Inflammatory macrophage (primary cell): ENCODE measurements around the gene SCUBE3.

Experiments
- DNase-seq, 2 donors: peaks; one replicate each; pipeline ENCODE4 v3.0.0-alpha.2; 2020 to 2022

Gene SCUBE3

GRCh38 chr6:35181933-35182612 lies 31.7 kb upstream of the SCUBE3 start:
- DNase-seq = no peak

DNA sequence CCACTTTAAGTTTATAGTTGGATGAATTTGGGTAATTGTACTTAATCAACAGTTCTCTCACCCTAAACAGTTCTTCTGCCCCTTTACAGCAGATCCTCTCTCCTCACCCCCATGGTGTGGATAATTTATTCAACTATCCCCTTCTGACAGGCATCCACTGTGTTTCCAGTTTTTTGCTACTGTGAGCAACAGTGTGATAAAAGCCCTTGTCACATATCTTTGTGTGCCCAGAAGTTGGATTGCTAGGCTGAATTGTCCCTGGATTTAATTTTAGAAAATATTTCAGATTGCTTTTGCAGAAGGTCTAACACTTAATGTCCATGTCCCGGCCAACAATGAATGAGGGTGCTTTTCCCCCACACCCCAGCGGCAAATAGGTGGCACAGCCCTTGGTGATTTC lies 30.5 kb upstream of the SCUBE3 start:
- no peak for DNase-seq

DNA sequence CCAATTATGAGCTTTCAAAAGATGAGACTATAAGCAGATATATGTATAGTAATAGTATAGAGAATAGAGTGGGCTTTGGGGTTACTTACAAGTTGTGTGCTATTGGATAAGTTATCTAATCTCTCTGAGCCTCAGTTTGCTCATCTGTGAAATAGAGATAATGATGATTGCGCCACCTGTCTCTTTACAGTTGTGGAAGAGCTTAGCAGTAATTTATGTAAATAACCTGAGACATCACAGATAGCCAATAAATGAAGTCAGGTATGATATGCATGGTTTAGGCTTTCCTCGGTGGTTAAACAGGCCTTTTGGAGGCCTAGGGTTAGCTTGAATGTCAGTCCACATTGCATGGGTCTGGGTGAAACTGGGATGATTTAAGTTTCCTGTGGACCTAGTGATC lies 29.8 kb upstream of the SCUBE3 start:
- DNase-seq = no peak

DNA sequence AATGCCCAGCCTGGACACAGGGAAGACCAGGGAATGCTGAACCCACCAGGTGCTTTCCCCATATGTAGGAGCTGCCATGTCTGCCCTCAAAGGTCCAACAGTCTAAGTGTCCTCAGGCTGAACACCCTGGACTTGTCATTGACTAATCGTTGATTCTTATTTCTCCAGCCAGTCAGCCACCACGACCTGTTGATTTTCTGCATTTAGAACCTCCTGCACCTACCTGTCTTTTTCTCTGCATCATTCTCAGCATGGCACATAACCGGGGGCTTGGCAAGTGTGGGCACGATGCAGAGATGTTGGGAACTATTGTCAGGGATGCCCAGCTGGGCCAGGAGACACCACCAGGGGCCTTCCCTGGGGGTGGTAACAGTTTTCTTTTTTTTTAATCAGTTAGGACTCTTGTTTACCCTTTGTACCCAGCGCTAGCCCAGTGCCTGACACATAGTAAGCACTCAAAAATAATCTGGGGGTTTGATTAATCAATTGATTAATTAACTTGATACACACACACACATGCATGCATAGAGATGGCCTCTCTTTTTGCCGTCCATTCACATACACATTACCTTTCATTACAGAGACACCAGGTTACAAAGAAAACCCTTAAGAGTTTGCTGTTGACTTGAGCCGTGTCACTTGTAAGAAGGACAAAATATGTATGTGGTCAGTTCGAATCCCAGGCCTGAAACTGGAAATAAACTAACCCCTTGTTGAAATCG lies 29.0 kb upstream of the SCUBE3 start:
- DNase-seq = no peak

GRCh38 chr6:35185302-35185681 lies 28.5 kb upstream of the SCUBE3 start:
- no peak for DNase-seq

GRCh38 chr6:35185971-35186370 lies 27.8 kb upstream of the SCUBE3 start:
- DNase-seq = no peak

DNA sequence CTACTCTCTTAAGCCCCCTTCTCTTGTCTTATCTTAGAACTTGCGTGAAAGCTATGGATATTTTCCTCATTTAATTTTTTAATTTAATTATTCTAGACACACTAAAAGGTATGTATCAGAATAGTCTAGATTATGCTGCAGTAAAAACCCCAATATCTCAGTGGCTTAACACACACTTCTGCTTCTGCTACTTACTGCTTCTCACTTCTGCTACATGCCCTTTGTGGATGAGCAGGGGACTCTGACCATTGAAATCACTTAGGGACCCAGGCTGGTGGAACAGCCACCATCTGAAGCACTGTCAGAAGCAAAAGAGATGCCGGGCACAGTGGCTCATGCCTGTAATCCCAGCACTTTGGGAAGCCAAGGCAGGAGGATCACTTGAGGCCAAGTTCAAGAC lies 27.2 kb upstream of the SCUBE3 start:
- no peak for DNase-seq

GRCh38 chr6:35188886-35189285 lies 24.9 kb upstream of the SCUBE3 start:
- no peak for DNase-seq

- DNase-seq = no peak
Observed at GRCh38 chr6:35190306-35190705, 23.4 kb upstream of the SCUBE3 start.

- DNase-seq = no peak
Observed at GRCh38 chr6:35191889-35192288, 21.9 kb upstream of the SCUBE3 start.

DNA sequence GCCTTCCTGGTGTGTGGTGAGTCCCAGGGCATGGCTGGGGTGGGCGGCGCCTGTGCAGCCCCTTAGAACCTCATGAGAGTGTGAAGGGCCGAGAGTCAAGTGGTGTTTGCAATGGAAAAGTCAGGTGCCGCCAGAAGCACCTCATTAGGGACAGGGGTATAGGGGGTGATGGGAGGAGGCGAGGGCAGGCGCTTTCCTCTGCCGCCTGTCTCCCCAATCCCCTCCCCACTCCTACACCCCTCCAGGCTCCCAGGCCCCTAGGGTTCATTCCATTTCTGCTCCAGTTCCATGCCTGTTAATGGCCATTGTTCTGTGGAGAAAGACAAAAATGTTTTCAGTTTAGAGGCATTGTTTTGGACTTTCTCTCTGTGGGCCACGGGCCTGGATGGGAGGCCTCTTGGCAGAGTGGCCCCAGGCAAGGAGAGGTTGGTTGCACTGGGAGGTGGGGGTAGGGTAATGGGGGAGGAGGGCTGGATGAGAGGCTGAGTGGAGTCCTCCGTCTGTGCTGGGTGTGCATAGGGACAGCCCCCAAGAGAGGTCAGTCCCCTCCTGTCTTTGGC lies 21.4 kb upstream of the SCUBE3 start:
- DNase-seq = no peak

DNA sequence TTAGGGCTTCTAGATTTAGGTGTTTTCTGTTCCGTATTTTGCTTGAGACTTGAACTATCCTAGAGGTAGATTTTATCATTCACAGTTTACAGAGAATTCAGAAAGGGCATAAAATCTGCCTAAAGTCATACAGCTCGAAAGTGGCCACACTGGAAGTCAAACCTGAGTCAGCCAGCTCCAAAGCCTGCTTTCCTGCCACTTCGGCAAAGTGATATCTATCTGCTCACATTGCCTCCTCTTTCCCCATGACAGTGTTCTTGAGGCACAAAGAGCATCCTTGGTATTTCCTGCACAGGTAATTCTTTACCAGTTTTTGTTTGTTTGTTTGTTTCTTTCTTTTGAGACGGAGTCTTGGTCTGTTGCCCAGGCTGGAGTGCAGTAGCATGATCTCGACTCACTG lies 19.4 kb upstream of the SCUBE3 start:
- no peak for DNase-seq

DNA sequence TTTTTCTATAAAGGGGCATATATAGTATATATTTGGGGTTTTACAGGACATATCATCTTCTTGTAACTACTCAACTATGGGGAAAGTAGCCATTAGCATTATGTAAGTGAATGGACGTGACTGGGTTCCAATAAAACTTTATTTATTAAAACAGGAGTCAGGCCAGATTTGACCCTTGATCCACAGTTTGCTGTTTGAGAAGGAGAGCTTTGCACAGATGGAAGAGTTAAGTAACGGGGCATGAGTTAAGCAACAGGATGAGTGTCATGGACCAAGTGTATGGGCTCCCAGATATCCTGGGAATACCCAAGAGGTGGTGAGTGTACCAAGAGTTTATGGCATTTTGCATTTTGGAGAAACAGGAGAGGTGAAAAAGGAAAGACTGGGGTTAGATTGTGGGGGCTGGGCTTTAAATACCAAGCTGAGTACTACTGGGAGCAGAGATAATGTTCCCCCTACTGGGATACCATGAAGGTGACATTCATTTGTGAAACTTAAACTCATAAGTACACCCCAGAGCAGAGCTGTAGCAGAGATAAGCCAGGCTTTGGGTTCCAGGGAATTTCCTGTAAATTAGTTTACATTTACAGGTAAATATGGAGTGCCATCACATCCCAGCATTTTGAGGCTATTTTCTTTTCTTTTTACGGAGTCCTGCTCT lies 18.5 kb upstream of the SCUBE3 start:
- DNase-seq = no peak

DNA sequence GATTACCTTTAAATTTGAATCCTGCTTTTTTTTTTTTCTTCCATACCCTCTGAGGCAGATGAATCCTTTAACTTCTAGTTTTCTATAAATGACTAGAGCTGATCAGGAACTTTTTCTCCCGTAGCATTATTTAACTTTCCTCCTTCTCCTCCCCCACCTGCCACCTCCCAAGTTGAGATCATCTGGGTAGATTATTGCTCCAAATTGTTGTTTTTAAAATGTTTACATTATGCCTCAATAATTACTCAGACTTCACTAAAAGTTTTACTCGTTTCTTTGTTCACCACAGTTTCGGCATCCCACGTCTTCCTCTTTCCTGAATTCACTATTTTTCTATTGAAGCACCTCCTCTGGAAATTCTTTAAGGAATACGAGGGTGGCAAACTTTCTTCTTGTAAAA lies 16.6 kb upstream of the SCUBE3 start:
- no peak for DNase-seq

- DNase-seq = no peak
Observed at GRCh38 chr6:35199866-35200265, 13.9 kb upstream of the SCUBE3 start.

- peak in 1 of 2 donors; percentile 26 for DNase-seq
Observed at GRCh38 chr6:35202066-35202546, 11.7 kb upstream of the SCUBE3 start.

GRCh38 chr6:35203152-35203670 lies 10.5 kb upstream of the SCUBE3 start:
- DNase-seq = no peak

GRCh38 chr6:35203680-35204079 lies 10.1 kb upstream of the SCUBE3 start:
- no peak for DNase-seq

- no peak for DNase-seq
Observed at GRCh38 chr6:35206346-35206745, 7.4 kb upstream of the SCUBE3 start.

- DNase-seq = no peak
Observed at GRCh38 chr6:35208419-35208818, 5.3 kb upstream of the SCUBE3 start.

DNA sequence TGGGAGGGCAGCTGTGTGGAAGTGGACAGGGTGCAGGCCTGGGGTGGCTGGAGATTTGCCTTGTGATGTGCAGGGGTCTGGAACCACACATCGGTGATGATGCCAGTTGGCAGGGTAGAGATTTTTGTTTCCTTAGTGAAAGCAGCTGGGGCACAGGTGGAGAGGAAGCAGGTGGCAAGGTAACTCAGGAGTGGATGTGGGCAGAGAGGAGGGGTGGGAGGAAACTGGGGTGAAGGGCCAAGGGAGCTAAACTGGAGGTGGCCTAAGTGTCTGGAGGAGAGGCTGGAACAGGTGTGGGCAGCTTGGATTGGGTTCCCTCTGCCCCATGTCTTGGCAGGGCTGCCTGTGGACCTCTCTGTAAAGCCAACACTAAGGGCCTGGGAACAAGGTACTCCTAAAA lies 4.7 kb upstream of the SCUBE3 start:
- no peak for DNase-seq

GRCh38 chr6:35209622-35210247 lies 4.0 kb upstream of the SCUBE3 start:
- DNase-seq = no peak

DNA sequence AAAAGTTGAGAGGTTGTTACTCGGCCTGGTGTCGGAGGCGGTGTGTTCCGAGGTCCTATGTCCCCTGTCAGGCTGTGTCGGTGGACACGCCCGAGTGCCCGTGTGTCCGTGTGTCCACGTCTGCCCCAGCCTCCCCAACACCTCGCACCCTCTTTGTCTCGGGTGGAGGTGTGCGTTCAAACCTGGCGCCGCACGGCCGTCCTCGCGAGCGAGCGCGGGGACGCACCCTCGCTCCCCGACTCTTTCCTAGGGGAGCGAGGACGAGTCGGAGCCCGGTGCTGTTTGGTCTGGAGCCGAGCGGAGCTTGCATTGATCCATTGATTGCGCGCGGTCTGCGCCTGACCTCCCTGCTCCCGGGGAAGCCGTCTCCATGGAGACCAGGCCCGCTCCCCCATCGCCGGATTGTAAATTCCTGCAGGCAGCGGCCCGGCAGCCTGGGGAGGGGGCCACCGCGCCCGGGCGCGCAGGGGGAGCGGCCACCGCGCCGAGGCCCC lies 411 bp upstream of the SCUBE3 start:
- DNase-seq = no peak
